ENCODE data around the gene KPNA6.

Gene KPNA6

DNA sequence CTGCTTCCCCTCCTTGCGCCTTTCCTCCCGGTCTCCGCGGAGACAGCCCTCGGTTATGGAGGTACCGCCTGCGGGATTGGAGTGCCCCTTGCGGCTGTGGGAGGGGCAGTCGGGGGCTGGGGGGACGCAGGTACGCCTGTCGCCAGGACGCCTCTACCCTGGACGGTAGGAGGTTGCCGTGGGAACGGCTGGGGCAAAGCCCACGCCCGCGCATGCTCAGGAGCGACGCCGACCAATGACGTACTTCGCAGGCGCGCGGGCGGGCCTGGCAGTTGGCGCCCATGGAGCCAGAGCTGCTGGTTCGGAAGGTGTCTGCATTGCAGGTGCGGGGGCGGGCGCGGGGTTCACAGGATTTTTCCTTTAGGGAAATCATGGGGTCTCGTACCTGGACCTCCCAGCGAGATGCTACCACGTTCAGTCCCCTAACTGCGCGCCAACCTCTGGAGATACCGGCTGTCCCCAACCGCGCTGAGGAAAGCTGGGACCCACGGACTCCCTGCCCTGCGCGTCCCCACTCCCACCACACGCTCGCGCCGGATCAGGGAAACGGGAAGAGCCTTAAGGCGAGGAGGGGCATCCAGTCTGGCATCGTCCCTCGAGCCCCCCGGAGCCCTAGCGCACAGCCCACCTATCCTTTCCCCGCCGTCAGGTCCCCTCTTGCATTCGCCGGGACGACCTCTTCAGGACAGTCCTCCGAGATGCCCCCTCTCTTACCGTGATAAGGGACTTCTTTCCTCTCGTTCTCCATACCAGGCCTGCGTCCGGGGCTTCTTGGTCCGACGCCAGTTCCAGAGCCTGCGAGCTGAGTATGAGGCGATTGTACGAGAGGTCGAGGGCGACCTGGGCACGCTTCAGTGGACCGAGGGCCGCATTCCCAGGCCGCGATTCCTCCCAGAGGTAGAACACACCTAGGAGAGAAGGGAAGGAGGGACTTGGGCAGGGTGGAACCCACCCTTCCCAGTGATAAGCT, 97.8 kb downstream of the KPNA6 start, which contains the start of gene IQCC:
IQCC (plus strand) TSS at position 271 of the 970 bp plus-strand sequence; CDS start at position 282, 11 bp downstream.
- Histone ChIP-seq H3K9me3 (ENCODE audit: insufficient read depth, low read length) (no peaks in the 10 kb centered on the region), H3K4me2 (ENCODE audit: low read depth, low read length, poor library complexity, severe bottlenecking) (peak within 1 kb of the TSS; percentile 61), H2AFZ (ENCODE audit: low read depth, low read length, severe bottlenecking) (peak within 1 kb of the TSS; percentile 60), H4K20me1 (ENCODE audit: low read depth, low read length) (no peaks in the 10 kb centered on the region), H3K36me3 (ENCODE audit: low read length) (no peaks in the 10 kb centered on the region), H3K27me3 (ENCODE audit: low read length) (no peaks in the 10 kb centered on the region), H3K9me2 (replicated peaks; ENCODE audit: insufficient read depth, low read length) (no peaks in the 10 kb centered on the region), H3F3A (ENCODE audit: insufficient read depth) (peaks cover 14% of the 10 kb centered on the region), H3K9ac (ENCODE audit: low read length) (peak within 1 kb of the TSS; percentile 79), H3K4me3 (ENCODE audit: insufficient read depth, low read length, poor library complexity, severe bottlenecking) (peak within 1 kb of the TSS; percentile 66), H3K79me2 (ENCODE audit: insufficient read depth, low read length) (0 out of 2 replicates have a peak, but pooled peaks cover 3% of the 10 kb centered on the region), H3K27ac (ENCODE audit: low read depth, low read length) (no peak within 1 kb of the TSS)
- TF ChIP-seq EZH2phosphoT487 (conservative IDR thresholded peaks at IDR 0.05; ENCODE audit: low read length): no peak
- TF ChIP-seq, protein P1, sequence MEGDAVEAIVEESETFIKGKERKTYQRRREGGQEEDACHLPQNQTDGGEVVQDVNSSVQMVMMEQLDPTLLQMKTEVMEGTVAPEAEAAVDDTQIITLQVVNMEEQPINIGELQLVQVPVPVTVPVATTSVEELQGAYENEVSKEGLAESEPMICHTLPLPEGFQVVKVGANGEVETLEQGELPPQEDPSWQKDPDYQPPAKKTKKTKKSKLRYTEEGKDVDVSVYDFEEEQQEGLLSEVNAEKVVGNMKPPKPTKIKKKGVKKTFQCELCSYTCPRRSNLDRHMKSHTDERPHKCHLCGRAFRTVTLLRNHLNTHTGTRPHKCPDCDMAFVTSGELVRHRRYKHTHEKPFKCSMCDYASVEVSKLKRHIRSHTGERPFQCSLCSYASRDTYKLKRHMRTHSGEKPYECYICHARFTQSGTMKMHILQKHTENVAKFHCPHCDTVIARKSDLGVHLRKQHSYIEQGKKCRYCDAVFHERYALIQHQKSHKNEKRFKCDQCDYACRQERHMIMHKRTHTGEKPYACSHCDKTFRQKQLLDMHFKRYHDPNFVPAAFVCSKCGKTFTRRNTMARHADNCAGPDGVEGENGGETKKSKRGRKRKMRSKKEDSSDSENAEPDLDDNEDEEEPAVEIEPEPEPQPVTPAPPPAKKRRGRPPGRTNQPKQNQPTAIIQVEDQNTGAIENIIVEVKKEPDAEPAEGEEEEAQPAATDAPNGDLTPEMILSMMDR (IDR thresholded peaks at IDR 0.05; ENCODE audit: insufficient read depth, low read length, poor library complexity, severe bottlenecking): no peak

DNA sequence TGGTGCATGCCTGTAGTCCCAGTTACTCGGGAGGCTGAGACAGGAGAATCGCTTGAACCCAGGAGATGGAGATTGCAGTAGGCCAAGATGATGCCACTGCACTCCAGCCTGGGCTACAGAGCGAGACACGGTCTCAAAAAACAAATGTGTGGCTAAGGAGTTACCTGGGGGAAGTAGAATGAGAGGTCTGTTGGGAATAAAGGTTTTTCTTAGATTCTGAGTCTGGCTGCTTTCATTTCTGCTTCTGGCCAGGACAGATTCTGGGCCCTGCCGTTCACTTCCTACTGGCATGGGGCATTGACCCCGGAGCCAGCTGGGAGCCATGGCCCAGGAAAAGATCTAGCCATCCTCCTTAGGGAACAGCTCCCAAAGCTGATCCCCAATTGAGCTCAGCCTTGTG, 100.6 kb downstream of the KPNA6 start:
- no peak overlapping the region for H3K4me2 ChIP-seq (ENCODE audit: low read depth, low read length, poor library complexity, severe bottlenecking)
- no peaks in the 10 kb centered on the region for H3K27me3 ChIP-seq (ENCODE audit: low read length)
- TF ChIP-seq, protein P1 (IDR thresholded peaks at IDR 0.05; ENCODE audit: insufficient read depth, low read length, poor library complexity, severe bottlenecking): no peak
- TF ChIP-seq EZH2phosphoT487 (conservative IDR thresholded peaks at IDR 0.05; ENCODE audit: low read length): no peak
- no peak overlapping the region for H3K27ac ChIP-seq (ENCODE audit: low read depth, low read length)
- no peak overlapping the region for H3K4me3 ChIP-seq (ENCODE audit: insufficient read depth, low read length, poor library complexity, severe bottlenecking)
- H3K9me2 ChIP-seq (replicated peaks; ENCODE audit: insufficient read depth, low read length): no peaks in the 10 kb centered on the region
- no peaks in the 10 kb centered on the region for H3K36me3 ChIP-seq (ENCODE audit: low read length)
- no peak overlapping the region for H3K9ac ChIP-seq (ENCODE audit: low read length)
- H3K9me3 ChIP-seq (ENCODE audit: insufficient read depth, low read length): no peaks in the 10 kb centered on the region
- H4K20me1 ChIP-seq (ENCODE audit: low read depth, low read length): no peaks in the 10 kb centered on the region
- no peak overlapping the region for H2AFZ ChIP-seq (ENCODE audit: low read depth, low read length, severe bottlenecking)
- 0 out of 2 replicates have a peak, but pooled peaks cover 4% of the 10 kb centered on the region for H3F3A ChIP-seq (ENCODE audit: insufficient read depth)
- H3K79me2 ChIP-seq (ENCODE audit: insufficient read depth, low read length): no peaks in the 10 kb centered on the region

DNA sequence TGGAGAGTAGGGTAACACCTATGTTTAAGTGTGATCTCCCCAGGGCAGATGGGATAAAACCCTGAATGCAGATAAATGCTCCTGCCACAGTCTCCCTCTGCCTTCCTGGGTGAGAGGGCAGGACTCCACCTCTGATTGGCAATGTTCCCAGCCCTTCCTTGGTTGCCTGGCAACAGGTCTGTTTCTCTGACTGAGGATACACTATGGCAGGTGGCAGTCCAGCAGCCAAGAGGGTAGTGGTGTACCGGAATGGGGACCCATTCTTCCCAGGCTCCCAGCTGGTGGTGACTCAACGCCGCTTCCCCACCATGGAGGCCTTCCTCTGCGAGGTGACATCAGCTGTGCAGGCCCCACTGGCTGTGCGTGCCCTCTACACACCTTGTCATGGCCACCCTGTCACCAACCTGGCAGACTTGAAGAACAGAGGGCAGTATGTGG, 101.1 kb downstream of the KPNA6 start, which contains the start of gene DCDC2B:
DCDC2B (plus strand) TSS at position 199 of the 438 bp plus-strand sequence; CDS start at position 204, 5 bp downstream.
- 0 out of 2 replicates have a peak, but pooled peaks cover 4% of the 10 kb centered on the region for H3F3A ChIP-seq (ENCODE audit: insufficient read depth)
- H3K4me3 ChIP-seq (ENCODE audit: insufficient read depth, low read length, poor library complexity, severe bottlenecking): no peak within 1 kb of the TSS
- H3K27me3 ChIP-seq (ENCODE audit: low read length): no peaks in the 10 kb centered on the region
- no peaks in the 10 kb centered on the region for H3K9me3 ChIP-seq (ENCODE audit: insufficient read depth, low read length)
- no peak for TF ChIP-seq EZH2phosphoT487 (conservative IDR thresholded peaks at IDR 0.05; ENCODE audit: low read length)
- TF ChIP-seq, protein P1 (IDR thresholded peaks at IDR 0.05; ENCODE audit: insufficient read depth, low read length, poor library complexity, severe bottlenecking): no peak
- no peaks in the 10 kb centered on the region for H3K79me2 ChIP-seq (ENCODE audit: insufficient read depth, low read length)
- H3K9ac ChIP-seq (ENCODE audit: low read length): no peak within 1 kb of the TSS
- no peaks in the 10 kb centered on the region for H4K20me1 ChIP-seq (ENCODE audit: low read depth, low read length)
- H3K9me2 ChIP-seq (replicated peaks; ENCODE audit: insufficient read depth, low read length): no peaks in the 10 kb centered on the region
- H2AFZ ChIP-seq (ENCODE audit: low read depth, low read length, severe bottlenecking): no peak within 1 kb of the TSS
- H3K4me2 ChIP-seq (ENCODE audit: low read depth, low read length, poor library complexity, severe bottlenecking): no peak within 1 kb of the TSS
- H3K36me3 ChIP-seq (ENCODE audit: low read length): no peaks in the 10 kb centered on the region
- no peak within 1 kb of the TSS for H3K27ac ChIP-seq (ENCODE audit: low read depth, low read length)

Data from SU-DHL-6 (cell line).